Activated CD8-positive, alpha-beta T cell treated with anti-CD3 and anti-CD28 coated beads, Interleukin-2, amount 10 ng/mL, durations not matched to agents 7 days and 5 days (primary cell): ENCODE results near the gene PKP3. TPM values are rescaled to one million over a fixed set of nuclear protein-coding genes. Genes with fewer than 3 reads are reported as not detected.
"Not testable (repeated sequence)": the region's sequence is repeated elsewhere in the genome, so short reads cannot be mapped to it uniquely, and the experiment has no call there.

Source experiments
- ATAC-seq: fragments of 150-1000 bp; cut with Tn5 transposase; one replicate; pipeline ENCODE4 v1.10.0; 2021; ENCODE audit warnings: moderate library complexity
- CTCF ChIA-PET: fragments of 350-600 bp; sonication (Branson Sonifier 250); formaldehyde crosslinking; loops from one replicate; lab custom pipeline; 2021; ENCODE audit warnings: antibody characterized with exemption; lab: Charles Lee
- POLR2A ChIA-PET: fragments of 350-600 bp; sonication (Branson Sonifier 250); formaldehyde crosslinking; loops from one replicate; lab custom pipeline; 2021; ENCODE audit warnings: antibody characterized with exemption; lab: Charles Lee
- DNase-seq: peaks from one replicate; pipeline ENCODE4 v3.0.0-alpha.2; 2020
- H3K27ac Mint-ChIP-seq: one replicate; pipeline ENCODE4 v1.8.0; 2021; ENCODE audit warnings: mild to moderate bottlenecking, mixed read lengths
- H3K27me3 Mint-ChIP-seq: one replicate; pipeline ENCODE4 v1.8.0; 2021; ENCODE audit warnings: low read depth, mixed read lengths
- H3K36me3 Mint-ChIP-seq: one replicate; pipeline ENCODE4 v1.8.0; 2021; ENCODE audit warnings: low read depth, mixed read lengths
- H3K4me1 Mint-ChIP-seq: one replicate; pipeline ENCODE4 v1.8.0; 2021; ENCODE audit warnings: low read depth, mixed read lengths
- H3K4me3 Mint-ChIP-seq: one replicate; pipeline ENCODE4 v1.8.0; 2021; ENCODE audit warnings: mild to moderate bottlenecking, mixed read lengths
- H3K9me3 Mint-ChIP-seq: one replicate; pipeline ENCODE4 v1.8.0; 2022; ENCODE audit warnings: mixed read lengths; ENCODE audit not compliant: insufficient read depth
- total RNA-seq, 2 experiments: library from RNA; stranded (reverse); gene quantifications; one replicate each; pipeline ENCODE4 v1.2.3, GENCODE V29; 2021

Gene PKP3
- total RNA-seq, 2 experiments from 2014 or later: 0.13 TPM; not detected in 1

- Mint-ChIP-seq H3K27me3 (peaks cover 4% of the 10 kb centered on the region), H3K9me3 (no peaks in the 10 kb centered on the region), H3K36me3 (no peaks in the 10 kb centered on the region), H3K4me3 (no peak overlapping the region), H3K4me1 (peaks cover 6% of the 10 kb centered on the region), H3K27ac (peak overlapping the region; percentile 36)
- CTCF ChIA-PET: interaction anchor here (1.2 kb wide), 1 partner anchor 69 kb away, joined by 3 read pairs; no protein-coding TSS in a partner anchor
- ATAC-seq (no peak), DNase-seq (no peak)
- POLR2A ChIA-PET: no interaction called here
These were observed 11.9 kb upstream of the PKP3 start for GRCh38 chr11:382081-382629.

DNA sequence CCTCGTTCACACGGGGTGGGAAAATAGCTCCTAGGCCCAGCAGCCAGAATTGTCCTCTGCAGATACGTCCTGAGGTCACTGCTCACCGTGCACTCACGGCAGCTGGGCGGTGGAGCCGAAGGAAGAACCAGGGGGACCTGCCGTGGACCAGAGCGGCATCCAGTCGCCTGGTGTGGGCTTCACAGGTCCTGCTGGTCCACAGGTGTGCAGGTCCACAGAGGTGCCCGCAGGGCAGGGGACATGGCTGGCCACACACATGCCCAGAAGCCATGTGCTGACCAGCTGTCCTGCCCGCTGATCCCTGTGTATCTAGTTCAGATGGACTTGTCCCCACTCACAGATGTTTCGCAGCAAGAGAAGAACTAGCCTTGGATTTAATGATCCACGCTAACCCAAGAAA, 10.6 kb upstream of the PKP3 start:
- no peak for DNase-seq
- peaks cover 6% of the 10 kb centered on the region for H3K4me1 Mint-ChIP-seq
- H3K4me3 Mint-ChIP-seq: no peak overlapping the region
- ChIA-PET CTCF (interaction anchor here (0.9 to 1.2 kb wide), 2 partner anchors 20 to 68 kb away, joined by 3 read pairs; no protein-coding TSS in a partner anchor), POLR2A (no interaction called here)
- H3K36me3 Mint-ChIP-seq: no peaks in the 10 kb centered on the region
- H3K27ac Mint-ChIP-seq: no peak overlapping the region
- H3K27me3 Mint-ChIP-seq: peaks cover 10% of the 10 kb centered on the region
- H3K9me3 Mint-ChIP-seq: no peaks in the 10 kb centered on the region
- no peak for ATAC-seq

DNA sequence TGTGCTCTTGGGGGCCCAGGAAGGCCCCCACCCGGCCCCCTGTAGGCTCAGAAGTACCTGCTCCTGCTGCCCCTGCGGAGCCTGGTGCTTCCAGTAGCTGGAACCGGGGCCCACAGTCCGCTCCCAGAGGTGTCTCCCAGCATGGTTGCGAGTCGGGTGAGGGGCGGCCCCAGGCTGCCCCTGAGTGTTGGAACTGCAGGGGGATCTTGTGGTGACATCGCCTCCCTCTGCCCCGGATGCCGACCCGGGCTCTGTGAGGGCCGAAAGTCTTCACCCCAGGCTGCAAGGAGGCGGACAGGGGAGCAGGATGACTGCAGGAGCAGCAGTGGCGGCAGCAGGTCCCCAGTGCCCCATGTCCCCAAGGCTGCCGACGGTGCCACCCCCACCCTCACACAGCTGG, 9.5 kb upstream of the PKP3 start:
- POLR2A ChIA-PET: no interaction called here
- Mint-ChIP-seq H3K27me3 (peaks cover 15% of the 10 kb centered on the region), H3K27ac (no peak overlapping the region), H3K9me3 (no peaks in the 10 kb centered on the region), H3K36me3 (no peaks in the 10 kb centered on the region), H3K4me1 (peaks cover 6% of the 10 kb centered on the region), H3K4me3 (no peak overlapping the region)
- no peak for DNase-seq
- CTCF ChIA-PET: no interaction called here
- no peak for ATAC-seq

DNA sequence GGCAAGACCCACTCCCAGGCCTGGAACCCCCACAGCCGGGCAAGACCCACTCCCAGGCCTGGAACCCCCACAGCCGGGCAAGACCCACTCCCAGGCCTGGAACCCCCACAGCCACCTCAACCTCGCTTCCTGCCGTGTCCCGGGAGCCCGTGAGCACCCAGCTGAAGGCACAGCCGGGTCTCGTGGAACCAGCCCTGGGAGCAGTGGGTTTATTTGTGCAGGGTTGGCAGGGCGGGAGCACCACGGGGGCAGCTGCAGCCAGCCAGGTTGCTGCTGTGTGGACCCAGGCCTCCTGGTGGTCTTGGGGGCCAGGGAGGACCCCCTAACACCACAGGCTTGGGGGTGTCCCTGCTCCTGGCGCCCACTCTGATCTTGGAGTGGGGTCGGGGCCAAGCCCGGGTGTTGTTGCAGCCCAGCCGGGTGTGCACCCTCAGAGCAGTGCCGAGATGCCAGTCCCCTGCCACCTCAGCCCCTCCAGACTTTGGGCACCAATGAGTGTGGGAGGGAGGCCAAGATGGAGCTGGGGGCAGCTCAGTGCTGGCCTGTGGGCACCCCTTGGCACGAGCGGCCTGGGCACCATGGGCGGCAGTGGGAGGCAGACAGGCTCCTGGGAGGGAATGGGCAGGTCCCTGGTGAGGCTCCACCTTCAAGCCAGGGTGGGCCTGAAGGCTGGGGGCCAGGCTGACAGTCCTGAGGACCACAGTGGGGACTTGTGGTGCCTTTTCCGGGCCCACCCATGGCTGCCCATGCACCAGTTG, 8.2 kb upstream of the PKP3 start:
- Mint-ChIP-seq H3K4me1 (peaks cover 6% of the 10 kb centered on the region), H3K36me3 (no peaks in the 10 kb centered on the region), H3K9me3 (no peaks in the 10 kb centered on the region), H3K27ac (no peak overlapping the region), H3K4me3 (no peak overlapping the region), H3K27me3 (peaks cover 15% of the 10 kb centered on the region)
- ChIA-PET POLR2A (no interaction called here), CTCF (no interaction called here)
- no peak for DNase-seq
- ATAC-seq: no peak

DNA sequence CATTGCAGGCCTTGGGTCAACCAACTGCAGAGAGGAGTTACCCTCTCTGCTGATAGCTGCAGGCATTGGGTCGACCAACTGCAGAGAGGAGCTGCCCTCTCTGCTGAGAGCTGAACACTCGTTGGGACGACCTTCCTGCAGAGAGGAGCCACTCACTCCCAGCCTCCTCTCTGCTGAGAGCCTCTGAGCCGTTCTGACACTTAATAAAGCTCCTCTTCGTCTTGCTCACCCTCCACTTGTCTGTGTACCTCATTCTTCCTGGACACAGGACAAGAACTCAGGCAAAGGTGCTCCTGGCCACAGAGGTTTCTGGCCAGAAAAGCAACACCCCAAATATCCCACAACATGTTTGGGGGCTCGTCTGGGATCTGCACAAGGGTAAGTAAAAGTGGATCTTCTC, 7.5 kb upstream of the PKP3 start:
- ChIA-PET CTCF (no interaction called here), POLR2A (no interaction called here)
- no peaks in the 10 kb centered on the region for H3K36me3 Mint-ChIP-seq
- H3K27ac Mint-ChIP-seq: no peak overlapping the region
- ATAC-seq (no peak), DNase-seq (no peak)
- no peak overlapping the region for H3K4me3 Mint-ChIP-seq
- peaks cover 15% of the 10 kb centered on the region for H3K27me3 Mint-ChIP-seq
- H3K4me1 Mint-ChIP-seq: peaks cover 6% of the 10 kb centered on the region
- no peaks in the 10 kb centered on the region for H3K9me3 Mint-ChIP-seq

GRCh38 chr11:387193-387793, 6.7 kb upstream of the PKP3 start:
- peaks cover 12% of the 10 kb centered on the region for H3K27me3 Mint-ChIP-seq
- H3K36me3 Mint-ChIP-seq: no peaks in the 10 kb centered on the region
- H3K4me3 Mint-ChIP-seq: no peak overlapping the region
- POLR2A ChIA-PET: interaction anchor here (0.5 kb wide), 1 partner anchor 121 kb away, joined by 4 read pairs; no protein-coding TSS in a partner anchor
- peaks cover 2% of the 10 kb centered on the region for H3K4me1 Mint-ChIP-seq
- CTCF ChIA-PET: interaction anchor here (1.1 kb wide), 1 partner anchor 131 kb away, joined by 4 read pairs; no protein-coding TSS in a partner anchor
- H3K27ac Mint-ChIP-seq: no peak overlapping the region
- H3K9me3 Mint-ChIP-seq: no peaks in the 10 kb centered on the region
- DNase-seq (no peak), ATAC-seq (no peak)

DNA sequence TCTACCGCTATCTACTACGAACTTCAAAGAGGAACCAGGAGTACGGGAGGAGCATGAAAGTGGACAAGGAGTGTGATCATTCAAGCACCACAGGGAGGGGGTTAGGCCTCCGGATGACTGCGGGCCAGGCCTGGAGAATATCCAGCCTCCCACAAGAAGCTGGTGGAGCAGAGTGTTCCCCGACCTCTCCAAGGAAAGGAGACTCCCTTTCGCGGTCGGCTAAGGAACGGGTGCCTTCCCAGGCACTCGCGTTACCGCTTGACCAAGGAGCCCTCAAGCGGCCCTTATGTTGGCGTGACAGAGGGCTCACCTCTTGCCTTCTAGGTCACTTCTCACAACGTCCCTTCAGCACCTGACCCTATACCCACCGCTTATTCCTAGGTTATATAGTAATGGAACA, 4.6 kb upstream of the PKP3 start:
- H3K36me3 Mint-ChIP-seq, POLR2A ChIA-PET: not testable (repeated sequence)

DNA sequence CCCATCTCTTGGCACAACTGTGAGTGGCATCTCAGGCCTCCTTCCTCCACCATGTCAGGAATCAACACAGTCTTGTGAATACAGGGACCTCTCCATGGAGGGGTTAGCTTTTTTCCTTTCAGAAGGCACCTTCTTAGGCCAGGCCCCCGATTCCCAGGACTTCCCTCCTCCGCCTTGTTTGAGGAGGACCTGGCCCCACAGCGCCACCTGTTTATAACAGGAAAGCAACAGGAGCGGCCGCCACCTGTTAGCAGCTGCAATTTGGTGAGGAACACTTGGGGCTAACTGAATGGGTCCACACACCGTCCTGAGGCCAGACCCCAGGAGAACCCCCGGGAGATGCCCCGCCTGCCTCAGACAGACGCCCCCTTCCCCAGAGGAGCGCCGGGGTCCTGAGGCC, 3.8 kb upstream of the PKP3 start:
- POLR2A ChIA-PET: no interaction called here
- Mint-ChIP-seq H3K4me3 (no peak overlapping the region), H3K27ac (no peak overlapping the region), H3K4me1 (no peaks in the 10 kb centered on the region), H3K9me3 (no peaks in the 10 kb centered on the region), H3K36me3 (no peaks in the 10 kb centered on the region), H3K27me3 (peaks cover 12% of the 10 kb centered on the region)
- CTCF ChIA-PET: no interaction called here
- no peak for ATAC-seq
- no peak for DNase-seq

More for the DNA sequence above, 4.6 kb upstream of the PKP3 start:
- peaks cover 12% of the 10 kb centered on the region for H3K27me3 Mint-ChIP-seq
- DNase-seq, H3K4me1 Mint-ChIP-seq, H3K4me3 Mint-ChIP-seq, H3K27ac Mint-ChIP-seq, CTCF ChIA-PET, H3K9me3 Mint-ChIP-seq, ATAC-seq: not testable (repeated sequence)

- Mint-ChIP-seq H3K36me3 (no peaks in the 10 kb centered on the region), H3K27me3 (peaks cover 12% of the 10 kb centered on the region), H3K27ac (no peak overlapping the region), H3K4me1 (peaks cover 2% of the 10 kb centered on the region), H3K9me3 (no peaks in the 10 kb centered on the region), H3K4me3 (no peak overlapping the region)
- no peak for ATAC-seq
- DNase-seq: no peak
- ChIA-PET CTCF (interaction anchor here (1.0 kb wide), 1 partner anchor 128 kb away, joined by 3 read pairs; no protein-coding TSS in a partner anchor), POLR2A (no interaction called here)
These were observed 2.6 kb upstream of the PKP3 start for GRCh38 chr11:391117-392017.

- POLR2A ChIA-PET: interaction anchor here (0.6 kb wide), 1 partner anchor 285 kb away, joined by 3 read pairs; no protein-coding TSS in a partner anchor
- no peak overlapping the region for H3K27ac Mint-ChIP-seq
- ATAC-seq (no peak), DNase-seq (no peak)
- no peaks in the 10 kb centered on the region for H3K9me3 Mint-ChIP-seq
- H3K4me3 Mint-ChIP-seq: no peak overlapping the region
- no peaks in the 10 kb centered on the region for H3K36me3 Mint-ChIP-seq
- H3K4me1 Mint-ChIP-seq: peaks cover 4% of the 10 kb centered on the region
- peaks cover 10% of the 10 kb centered on the region for H3K27me3 Mint-ChIP-seq
- CTCF ChIA-PET: interaction anchor here (1.0 kb wide), 1 partner anchor 127 kb away, joined by 3 read pairs; no protein-coding TSS in a partner anchor
These were observed 1.8 kb upstream of the PKP3 start for GRCh38 chr11:392102-392777.
